Lung microvascular endothelial cell (primary cell): ENCODE measurements around the gene ARFGAP3. TPM values are rescaled to one million over a fixed set of nuclear protein-coding genes. Genes with fewer than 3 reads are reported as not detected.
"Not testable (repeated sequence)": the region's sequence is repeated elsewhere in the genome, so short reads cannot be mapped to it uniquely, and the experiment has no call there.

Experiments used
- DNase-seq, 2 donors: peaks; one replicate each; pipeline versions ENCODE4 v3.0.0 to v3.0.0-alpha.2; 2010; ENCODE audit warnings: low read depth in 2 of 2
- total RNA-seq: library from RNA; depleted of rRNA; stranded (reverse); fragments of >200 nt; gene quantifications from 2 replicates; pipeline ENCODE4 v1.2.1, GENCODE V29; 2014

The ARFGAP3 gene
- total RNA-seq, 1 donor from 2014 or later: 55.2 TPM

DNA sequence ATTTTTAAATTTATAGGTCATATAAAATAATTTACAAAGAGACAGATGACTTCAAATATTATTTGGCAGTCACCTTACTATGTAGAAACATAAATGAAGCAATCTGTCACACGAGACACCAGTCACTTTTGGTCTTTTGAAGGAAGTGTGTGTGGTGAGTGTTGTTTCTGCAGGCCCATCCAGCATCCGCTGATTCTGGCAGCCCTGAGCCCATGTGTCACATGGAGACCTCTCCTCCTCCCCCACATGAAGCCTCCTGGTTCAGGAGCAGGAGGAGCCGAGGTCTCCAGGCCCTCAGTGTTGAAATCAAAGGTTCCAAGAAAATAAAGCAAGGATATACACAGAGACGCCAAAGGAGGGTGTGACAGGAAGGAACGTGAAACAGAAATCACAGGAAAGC is 60.1 kb downstream of the ARFGAP3 start:
- peak; percentile 80 to 93 for DNase-seq

DNA sequence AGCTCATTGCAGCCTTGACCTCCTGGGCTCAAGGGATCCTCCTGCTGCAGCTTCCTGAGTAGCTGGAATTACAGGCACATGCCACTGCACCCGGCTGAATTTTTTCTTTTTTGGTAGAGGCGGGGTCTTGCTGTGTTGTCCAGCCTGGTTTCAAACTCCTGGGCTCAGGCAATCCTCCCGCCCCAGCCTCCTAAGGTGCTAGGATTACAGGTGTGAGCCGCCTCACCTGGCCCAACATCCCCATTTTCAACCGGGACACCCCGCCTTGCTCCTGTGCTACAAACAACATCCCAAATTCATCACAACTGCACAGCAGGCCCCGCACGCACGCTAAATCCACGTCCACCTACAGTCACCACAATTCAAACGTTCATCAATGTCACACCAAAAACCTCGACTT is 61.0 kb downstream of the ARFGAP3 start:
- DNase-seq: no peak

DNA sequence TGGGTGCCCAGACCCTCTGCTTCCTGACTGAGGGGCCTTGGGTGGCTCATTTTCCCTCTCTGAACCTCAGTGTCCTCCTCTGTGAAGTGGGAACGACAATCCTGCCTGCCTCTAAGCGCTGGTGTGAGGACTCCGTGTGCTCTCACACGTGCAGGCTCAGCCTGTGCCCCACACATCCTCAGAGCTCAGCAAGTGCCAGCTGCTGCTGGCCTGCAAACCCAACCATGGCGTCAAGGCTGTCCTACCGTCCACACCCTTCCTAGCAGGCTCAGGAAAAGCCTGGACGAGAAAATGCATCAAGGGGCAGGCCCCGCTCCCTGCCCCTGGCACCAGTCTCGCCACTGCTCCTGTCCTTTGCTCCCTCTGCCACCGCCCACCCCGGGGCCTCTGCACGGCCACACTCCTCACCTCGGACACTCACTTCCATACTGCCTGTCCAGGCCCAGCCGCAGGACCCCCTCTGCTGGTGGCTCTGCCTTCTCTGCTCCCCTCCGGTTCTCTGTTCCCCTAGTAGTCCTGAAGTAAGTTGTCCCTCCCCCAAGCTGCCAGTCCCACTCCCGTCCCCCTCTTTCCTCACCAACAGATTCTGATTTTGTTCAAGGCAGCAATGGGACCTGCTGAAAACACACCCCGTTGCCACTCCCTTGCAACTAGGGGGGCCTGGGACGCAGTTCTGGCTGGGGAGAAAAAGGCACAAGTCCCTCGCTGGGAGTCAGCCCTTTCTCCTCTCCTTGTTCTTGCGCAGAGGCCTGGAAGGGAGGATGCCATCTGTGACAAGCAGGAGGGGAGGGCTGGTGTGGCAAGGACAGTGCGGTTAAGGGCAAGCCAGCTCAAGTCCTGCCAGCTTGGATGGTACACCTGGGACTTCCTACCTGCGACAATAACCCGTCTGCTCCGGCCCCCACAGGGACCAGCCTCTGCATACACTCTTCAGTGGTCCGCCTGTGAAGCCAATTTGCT is 62.2 kb downstream of the ARFGAP3 start:
- peak in 1 of 2 donors; percentile 25 for DNase-seq

DNA sequence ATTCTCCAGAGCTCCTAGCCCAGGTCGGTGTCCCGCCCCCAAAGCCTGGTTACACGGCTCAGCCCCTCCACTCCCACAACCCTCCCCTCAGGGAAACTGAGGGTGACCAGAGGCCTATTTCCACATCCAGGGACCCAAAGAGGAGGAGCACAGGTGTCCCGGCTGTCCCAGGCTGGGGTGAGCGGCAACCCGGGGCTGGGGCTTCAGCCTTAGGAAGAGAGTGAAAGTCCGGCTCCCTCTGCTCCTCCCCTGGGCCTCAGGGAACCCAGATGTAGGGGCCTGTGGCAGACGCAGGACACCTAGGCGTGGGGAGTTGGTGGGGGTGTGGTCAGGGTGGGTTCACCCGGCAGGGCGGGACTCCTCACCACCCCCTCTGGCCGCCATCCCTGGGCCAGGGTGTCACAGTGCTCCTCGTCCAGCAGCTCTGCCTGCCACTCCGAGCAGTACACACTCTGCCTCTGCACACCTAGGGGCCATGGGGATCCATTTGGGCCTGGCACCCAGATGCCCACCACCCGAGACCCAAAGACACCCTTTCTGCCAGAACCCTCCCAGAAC is 63.1 kb downstream of the ARFGAP3 start:
- DNase-seq: no peak

DNA sequence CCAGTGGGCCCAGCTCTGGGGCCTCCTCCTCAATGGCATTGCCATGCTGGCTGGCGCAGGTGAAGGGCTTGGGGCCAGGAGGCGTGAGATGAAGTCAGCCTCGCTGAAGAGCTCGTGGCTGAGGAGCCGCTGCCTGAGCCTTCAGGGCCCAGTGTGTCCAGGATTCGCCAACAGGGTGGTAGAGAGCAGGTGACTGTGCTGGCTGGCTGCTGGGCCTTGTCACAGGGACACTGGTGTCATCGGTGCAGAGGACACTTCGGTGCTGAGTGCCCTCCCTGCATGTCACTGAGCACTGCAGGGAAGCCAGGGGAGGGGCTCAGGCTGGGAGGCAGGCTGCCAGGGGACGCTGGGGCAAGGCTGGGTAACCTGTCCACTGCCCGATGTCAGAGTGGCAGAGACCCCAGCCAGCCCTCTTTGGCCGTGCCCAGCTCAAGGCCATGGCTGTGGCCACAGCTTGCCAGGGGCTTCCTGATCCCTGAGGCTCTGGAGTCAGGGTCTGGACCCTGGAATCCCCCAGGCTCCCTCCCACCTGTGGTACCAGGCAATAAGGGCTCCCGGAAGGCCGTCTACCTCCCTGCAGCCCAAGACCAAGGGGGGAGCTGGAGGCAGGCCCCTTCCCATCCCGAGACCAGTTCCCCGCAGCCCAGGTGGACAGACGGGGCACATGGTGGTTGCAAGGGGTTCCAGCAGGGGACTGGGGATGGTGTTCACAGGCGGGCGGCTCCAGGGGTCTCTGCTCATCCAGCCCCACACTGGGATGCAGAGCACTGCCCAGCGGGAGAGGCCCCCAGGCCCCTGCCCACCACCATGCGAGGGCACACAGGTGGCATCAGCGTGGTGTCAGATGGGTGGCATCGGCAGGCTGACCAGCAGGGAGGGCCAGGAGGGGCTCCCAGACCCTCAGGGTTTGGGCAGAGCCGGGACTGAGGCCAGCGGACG is 63.9 kb downstream of the ARFGAP3 start:
- no peak for DNase-seq

DNA sequence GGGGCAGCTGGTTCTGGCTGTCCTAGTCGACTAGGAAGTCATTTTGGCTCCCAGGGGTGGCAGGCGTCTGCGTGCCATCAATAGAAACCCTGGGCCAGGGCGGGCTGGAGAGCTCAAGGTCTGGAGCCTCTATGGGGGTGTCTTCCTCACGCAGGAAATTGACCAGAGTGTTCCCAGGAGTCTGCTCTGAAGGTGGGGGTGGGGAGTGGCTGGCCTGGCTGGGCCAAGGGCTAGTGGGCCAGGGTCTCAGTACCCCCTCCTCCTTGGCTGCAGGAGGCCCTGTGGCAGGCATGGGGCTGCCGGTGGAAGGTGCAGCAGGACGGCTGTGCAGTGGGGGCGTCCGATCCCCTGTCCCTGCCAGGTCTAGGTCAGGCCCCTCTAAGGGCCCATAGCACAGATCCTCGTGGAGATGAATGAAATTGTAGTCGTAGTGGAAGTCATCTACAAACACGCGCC is 64.6 kb downstream of the ARFGAP3 start:
- DNase-seq: no peak

DNA sequence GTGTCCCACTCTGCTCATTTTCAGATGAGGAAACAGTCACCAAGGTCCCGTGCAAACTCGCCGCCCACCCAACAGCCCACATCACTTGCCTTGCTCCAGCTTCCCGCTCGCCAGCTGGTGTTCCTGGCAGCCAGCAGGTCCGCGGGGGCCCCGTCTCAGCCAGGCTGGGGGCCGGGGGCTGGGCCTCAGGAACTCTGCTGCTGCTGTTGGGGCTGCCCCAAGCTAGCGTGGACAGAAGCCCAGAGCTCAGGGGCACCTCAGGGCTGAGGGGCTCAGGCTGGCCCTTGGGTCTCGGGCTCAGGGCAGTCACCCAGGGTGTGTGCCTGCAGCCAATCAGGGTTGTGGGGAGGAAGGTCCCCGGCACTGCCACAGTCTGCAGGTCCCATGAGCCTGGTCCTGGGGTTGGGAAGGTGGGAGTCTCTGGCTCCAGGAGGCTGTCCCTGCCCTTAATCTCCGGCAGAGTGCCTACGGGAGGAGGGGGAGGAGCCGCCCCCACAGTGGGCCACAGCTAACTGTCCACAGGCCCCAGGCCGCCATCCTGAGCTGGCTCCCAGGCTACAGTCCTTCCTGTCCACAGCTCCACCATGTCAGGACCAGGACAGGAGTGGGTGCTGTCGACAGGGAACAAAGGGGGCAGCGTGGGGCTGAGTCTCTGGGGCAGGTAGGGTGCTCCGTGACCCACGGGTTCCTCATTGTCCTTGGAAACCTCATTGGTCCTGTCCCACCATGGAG is 65.2 kb downstream of the ARFGAP3 start:
- no peak for DNase-seq

DNA sequence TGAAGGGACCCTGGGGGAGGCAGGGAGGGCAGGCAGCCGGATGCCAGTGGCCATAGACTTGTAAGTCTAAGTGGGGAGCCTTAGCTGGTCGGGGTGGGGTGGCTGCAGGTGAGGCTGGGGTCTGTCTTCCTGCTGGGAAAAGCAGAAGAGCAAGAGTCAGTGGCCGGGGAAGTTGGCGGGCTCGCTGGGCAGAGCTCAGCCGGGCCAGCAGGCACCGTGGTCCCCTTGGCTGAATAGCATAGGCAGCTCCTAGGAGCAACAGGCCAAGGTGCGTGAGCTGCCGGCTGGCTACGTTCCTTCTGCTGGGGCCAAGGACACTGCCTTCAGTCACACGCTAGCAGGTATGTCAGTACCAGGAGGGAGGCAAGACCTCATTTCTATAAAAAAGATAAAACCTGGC is 68.6 kb downstream of the ARFGAP3 start:
- DNase-seq: no peak

DNA sequence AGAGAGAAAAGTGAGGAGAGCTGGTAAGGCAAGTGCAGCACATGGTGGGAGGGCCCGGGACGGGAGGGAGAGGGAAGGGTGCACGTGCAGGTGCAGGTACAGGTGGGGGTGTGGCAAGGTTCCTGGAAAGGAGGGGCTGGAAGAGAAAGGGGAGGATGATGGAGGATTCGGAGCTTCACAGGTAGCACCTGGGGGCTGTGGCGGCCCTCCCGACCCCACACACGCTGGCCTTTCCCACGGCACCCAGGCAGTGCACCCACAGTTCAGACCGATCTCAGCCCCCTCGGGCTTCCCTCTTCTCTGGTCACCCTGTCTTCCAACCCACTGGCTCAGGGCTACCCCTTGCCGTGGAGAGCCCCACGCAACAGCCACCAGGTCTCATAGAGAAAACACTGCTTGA is 69.1 kb downstream of the ARFGAP3 start:
- DNase-seq: no peak

DNA sequence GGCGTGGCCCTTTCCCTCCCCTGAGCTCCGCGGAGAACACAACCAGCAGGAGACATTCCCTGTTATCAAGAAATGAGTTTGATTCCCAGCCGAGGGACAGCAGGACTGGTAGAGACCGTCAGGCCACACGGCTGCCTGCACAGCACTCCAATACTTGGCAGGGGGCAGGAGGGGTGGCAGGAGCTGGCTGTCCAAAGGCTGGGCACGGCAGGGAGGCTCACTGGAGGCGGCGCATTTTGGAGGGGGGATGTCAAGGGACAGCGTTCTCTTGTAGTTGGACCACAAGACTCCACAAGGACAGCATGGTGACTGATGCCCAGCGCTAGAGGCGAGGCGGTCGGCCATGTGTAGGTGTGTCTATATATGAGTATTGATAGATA is 69.7 kb downstream of the ARFGAP3 start:
- no peak for DNase-seq

DNA sequence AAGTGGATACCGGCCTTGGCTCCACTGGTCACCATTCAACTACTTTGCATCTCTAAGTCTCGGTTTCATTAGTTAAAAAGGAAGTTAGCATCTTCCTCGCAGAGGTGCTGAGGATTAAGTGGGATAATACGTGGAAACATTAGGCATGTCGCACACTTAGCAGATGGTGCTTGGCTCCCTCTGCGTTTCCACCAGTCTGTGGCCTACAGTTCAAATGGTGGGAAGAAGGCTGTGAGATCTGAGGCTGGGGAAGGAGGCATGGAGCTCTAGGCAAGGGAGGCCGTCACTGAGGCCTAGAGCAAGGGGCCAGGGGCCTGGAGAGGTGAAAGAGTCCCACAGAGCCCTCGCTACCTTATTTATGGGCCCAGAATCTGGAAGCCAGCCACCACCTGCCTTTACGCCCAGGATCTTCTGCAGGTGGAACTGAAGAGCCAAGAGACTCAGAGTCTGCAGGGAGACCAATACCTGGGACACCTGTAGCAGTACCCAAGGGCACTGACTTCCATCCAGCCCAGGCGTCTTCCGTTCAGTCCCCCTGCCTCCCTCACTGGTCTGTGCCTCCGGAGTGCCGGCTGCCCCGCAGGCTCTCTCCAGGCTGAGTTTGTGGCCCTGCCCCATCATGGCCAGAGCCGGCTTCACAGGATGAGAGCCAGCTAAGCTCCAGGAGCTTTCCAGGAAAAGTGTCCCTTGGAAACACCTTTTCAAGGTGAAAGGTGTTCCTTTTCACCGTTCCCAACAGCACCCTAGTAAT is 70.3 kb downstream of the ARFGAP3 start:
- no peak for DNase-seq

DNA sequence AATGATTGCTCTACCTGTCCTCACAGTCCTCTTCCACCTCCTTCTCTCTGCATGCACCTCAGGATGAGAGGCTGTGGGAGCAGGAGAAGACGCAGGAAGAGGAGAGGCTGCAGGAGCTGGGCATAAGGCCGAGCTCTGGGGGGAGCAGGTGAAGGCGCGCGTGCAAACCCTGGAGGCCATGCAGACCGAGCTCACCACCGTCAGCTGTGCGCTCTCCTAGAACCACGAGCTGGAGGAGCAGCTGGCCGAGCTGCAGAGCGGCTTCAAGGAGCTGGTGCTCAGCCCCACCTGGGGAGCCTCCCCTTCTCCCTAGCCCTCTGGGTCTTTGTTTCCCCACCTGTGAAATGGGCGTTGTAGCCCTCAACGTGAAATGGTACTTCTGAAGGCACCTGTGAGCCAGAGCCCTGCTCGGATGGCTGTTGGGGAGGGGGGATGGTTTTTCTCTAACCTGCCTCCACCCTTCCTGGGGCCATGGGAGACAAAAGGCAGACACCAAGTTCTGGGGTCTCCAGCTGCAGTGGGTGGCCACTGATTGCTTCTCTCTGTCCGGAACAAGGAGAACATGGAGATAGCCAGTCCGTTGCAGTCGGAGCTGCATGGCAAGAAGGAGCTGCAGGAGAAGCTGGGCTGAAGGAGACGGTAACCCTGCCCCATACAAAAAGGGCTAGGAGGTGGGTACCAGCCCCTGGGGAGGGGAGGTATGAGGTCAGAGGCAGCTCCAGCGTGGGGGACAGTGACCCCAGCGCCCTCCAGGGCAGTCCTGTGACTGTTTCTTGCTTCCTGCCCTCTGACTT is 71.2 kb downstream of the ARFGAP3 start:
- DNase-seq: no peak

DNA sequence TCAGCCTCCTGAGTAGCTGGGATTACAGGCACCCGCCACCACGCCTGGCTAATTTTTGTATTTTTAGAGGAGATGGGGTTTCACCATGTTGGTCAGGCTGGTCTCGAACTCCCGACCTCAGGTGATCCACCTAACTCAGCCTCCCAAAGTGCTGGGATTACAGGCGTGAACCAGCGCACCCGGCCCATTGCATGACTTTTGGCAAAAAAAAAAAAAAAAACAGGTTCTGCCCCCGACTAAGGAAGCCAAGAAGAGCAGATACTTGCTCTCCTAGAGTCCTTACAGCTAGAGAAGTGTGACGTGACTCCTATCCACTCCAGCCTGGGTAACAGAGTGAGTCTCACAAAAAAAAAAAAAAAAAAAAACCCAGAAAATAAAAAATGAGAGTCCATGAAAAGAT is 74.8 kb downstream of the ARFGAP3 start:
- DNase-seq: not testable (repeated sequence)

DNA sequence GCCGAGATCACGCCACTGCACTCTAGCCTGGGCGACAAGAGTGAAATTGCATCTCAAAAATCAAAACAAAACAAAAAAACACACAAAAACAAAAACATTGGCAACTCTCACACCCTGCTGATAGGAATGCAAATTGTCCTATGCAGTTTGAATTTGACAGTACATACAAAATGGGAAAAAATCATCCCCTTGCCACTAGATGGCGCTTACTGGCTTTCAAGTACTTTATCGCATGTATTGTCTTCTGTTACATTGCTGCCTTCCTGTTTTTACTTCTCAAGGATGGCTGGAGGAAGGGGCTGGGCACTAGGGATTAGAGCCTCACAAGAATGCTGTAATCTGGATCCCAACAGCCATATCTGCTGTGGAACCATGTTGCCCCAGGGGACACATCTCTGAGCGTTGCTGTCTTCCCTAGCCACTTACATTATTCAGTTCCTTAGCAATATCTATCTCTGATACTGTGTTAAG is 77.0 kb downstream of the ARFGAP3 start:
- peak; percentile 94 to 96 for DNase-seq

DNA sequence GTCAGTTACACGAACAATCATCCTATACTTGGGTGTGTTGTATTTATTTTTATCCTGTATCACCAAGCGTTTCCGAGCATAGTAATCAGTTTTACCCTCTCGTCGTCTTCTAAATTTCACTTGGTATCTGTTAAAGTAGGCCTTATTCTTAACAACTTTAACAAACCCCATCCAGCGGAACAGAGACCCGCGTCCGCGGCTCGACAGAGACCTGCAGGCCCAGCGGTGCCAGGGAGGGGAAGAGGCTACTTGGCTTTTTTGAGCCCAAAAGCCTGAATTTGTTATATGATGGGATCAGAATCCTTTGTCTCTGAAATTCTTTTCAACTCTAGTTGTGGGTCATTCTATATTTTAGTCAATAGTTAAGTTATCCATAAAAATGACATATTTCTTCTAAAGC is 79.9 kb downstream of the ARFGAP3 start:
- no peak for DNase-seq

DNA sequence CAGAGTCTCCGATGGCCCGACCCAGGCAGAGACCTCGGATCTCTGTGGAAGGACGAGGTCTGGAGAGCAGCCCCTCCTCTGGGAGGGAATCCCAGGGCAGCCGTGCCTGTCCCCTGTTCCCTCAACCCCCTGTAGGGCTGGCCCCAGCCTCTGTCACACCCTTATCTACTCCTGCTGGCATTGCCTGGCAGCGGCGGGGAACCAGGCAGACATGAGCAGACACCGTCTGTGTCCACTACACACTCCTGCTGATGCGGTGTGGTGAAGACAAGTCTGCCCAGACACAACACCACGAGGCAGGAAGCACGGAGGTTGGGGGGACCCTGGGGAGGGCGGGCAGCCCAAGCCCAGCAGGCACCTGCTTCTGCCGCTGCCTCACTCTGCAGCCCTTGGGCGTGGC is 83.9 kb downstream of the ARFGAP3 start:
- no peak for DNase-seq

DNA sequence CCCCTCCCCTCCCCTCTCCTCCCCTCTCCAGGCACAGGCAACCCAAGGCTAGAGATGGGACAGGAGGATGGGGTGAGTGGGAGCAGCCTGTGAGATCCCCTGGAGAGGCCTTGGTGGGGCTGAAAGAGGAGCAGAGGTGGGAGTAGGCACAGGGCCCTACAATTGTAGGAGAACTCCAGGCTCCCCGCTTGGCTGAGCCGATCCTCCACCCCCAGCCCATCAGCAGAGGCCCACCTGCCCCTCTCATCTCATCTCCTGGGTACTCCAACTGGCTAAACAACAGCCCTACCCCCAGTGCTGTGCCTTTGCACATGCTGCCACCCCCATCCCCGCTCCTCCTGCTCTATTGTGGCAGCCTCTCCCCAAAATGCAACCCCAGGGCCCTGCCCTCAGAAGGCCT is 84.4 kb downstream of the ARFGAP3 start:
- DNase-seq: no peak

DNA sequence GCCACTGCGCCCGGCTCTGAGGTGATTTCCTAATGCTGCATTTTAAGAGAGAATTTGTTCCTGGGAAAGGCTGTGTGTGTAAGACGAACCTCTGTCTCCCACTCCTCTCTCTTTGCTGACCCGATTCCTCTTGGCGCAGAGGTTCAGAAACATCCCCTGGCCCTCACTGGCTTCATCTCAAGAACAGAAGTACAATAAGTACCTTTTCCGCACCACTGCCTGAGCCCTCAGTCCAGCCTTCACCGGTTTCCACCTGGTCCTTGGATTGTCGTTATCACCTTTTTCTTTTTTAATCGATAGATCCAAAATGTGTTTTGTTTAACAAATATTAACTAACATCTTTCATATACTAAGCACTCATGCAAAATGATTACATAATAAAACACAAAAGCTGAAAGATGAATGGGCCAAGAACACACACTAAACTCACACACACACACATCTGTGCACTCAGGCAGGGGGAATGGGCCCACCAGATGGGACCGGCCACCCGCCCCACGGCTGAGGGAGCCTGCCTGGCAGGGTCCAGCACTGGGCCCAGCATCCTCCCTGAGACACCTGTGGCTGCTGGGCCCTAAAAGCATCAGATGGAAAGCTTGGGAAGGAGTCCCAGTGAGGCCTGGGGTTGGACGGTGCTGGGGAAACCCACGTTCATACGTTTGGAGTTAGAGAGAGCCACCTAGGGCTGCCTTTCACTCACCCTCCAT is 86.0 kb downstream of the ARFGAP3 start:
- no peak for DNase-seq

DNA sequence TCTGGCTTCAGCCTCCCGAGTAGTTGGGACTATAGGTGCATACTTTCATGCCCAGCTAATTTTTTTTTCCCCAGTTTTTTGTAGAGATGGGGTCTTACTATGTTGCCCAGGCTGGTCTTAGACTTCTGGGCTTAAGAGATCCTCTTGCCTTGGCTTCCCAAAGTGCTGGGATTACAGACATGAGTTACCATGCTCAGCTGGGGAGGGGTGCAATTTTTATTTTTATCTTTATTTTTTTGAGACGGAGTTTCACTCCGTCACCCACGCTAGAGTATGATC is 86.7 kb downstream of the ARFGAP3 start:
- no peak for DNase-seq
